BJ (cell line): ENCODE results near the gene TNNT2. TPM values are rescaled to one million over a fixed set of nuclear protein-coding genes. Genes with fewer than 3 reads are reported as not detected.

Experiments used
- CTCF ChIA-PET: fragments of 350-600 bp; formaldehyde crosslinking; extraction: SDS; loops from one replicate; lab custom pipeline; 2021; ENCODE audit warnings: antibody characterized with exemption, inconsistent platforms; lab: Yijun Ruan, JAX
- POLR2A ChIA-PET: fragments of 300-600 bp; sonication (Branson Sonifier 250); formaldehyde crosslinking; extraction: SDS; loops from one replicate; lab custom pipeline; 2021; ENCODE audit warnings: antibody characterized with exemption; lab: Charles Lee
- DNase-seq: peaks from one replicate; pipeline ENCODE4 v3.0.0-alpha.2; 2011; ENCODE audit warnings: low read depth
- H3K27me3 ChIP-seq: 2 replicates; pipeline ENCODE4 v1.6.0; 2011; ENCODE audit warnings: low read length; ENCODE audit not compliant: control insufficient read depth, insufficient read depth
- H3K36me3 ChIP-seq: 2 replicates; pipeline ENCODE4 v1.5.1; 2011; ENCODE audit warnings: low read length; ENCODE audit not compliant: control insufficient read depth, insufficient read depth
- H3K4me3 ChIP-seq: 2 replicates; pipeline ENCODE4 v1.5.1; 2011; ENCODE audit warnings: low read depth, mild to moderate bottlenecking, control low read depth, low read length
- CTCF ChIP-seq: IDR thresholded peaks from 2 replicates; pipeline ENCODE4 v1.5.1; 2011; ENCODE audit warnings: low read depth, mild to moderate bottlenecking, control low read depth, inconsistent platforms, low read length, moderate library complexity; ENCODE audit not compliant: insufficient read depth
- polyA plus RNA-seq: library from polyadenylated mRNA; depleted of rRNA; stranded (reverse); fragments of >200 nt; gene quantifications from 2 replicates; pipeline ENCODE4 v1.2.3, GENCODE V29; 2011

Gene TNNT2
- polyA plus RNA-seq, 1 experiment, result not detected

DNA sequence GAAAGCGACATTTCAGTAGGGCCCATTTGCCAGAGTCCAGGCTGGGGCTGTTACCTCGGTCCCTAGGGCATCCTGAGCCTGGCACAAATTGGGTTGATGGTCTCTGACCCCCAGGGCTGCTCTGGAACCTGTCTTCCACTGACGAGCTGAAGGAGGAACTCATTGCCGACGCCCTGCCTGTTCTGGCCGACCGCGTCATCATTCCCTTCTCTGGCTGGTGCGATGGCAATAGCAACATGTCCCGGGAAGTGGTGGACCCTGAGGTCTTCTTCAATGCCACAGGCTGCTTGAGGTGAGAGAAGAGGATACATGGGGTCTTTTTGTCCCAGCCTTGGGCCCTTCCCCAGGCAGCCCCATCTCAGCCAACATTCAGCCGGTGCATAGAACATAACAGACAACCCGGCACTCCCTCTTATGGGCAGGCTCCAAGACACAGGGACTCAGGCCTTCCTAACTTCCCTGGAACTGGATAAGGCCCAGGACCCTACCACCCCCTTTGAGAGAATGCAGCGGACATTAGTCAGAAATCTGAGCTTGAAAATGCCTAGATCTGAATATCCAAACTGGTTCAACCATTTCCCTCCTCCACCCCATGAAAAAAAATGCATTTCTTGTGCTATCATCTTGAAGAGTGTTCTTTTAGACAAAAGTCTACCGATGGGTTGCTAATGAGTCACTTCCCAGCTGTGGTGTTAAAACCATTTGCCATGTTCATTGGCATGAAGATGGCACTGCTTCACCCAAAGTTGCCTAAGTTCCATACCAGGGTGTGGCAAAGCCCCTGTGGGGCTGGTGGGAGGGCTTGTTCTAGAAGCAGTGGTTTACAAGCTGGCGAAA lies 58.8 kb downstream of the TNNT2 start:
- CTCF ChIA-PET, result interaction anchor here (1.8 kb wide), 1 partner anchor 64 kb away, joined by 4 read pairs; no protein-coding TSS in a partner anchor
- POLR2A ChIA-PET, result no interaction called here

GRCh38 chr1:201317551-201317950 lies 59.9 kb downstream of the TNNT2 start:
- H3K4me3 ChIP-seq, result no peak overlapping the region
- DNase-seq, result no peak
- H3K27me3 ChIP-seq, result peaks cover 6% of the 10 kb centered on the region; the same call in 1 of the 2 replicates
- TF ChIP-seq CTCF, result no peak
- no peaks in the 10 kb centered on the region for H3K36me3 ChIP-seq
- CTCF ChIA-PET, result interaction anchor here (1.6 kb wide), 1 partner anchor 29 kb away, joined by 6 read pairs; no protein-coding TSS in a partner anchor
- POLR2A ChIA-PET, result no interaction called here

More for the DNA sequence above, 58.8 kb downstream of the TNNT2 start:
- H3K36me3 ChIP-seq, result no peaks in the 10 kb centered on the region
- H3K4me3 ChIP-seq, result no peak overlapping the region
- no peak for TF ChIP-seq CTCF
- H3K27me3 ChIP-seq, result peaks cover 6% of the 10 kb centered on the region; the same call in 1 of the 2 replicates
- DNase-seq, result no peak

GRCh38 chr1:201316556-201316955 lies 60.9 kb downstream of the TNNT2 start:
- POLR2A ChIA-PET, result no interaction called here
- DNase-seq, result no peak
- CTCF ChIA-PET, result interaction anchor here (1.0 to 1.6 kb wide), 2 partner anchors 30 to 44 kb away, joined by 4 to 6 read pairs; no protein-coding TSS in a partner anchor
- peaks cover 6% of the 10 kb centered on the region; the same call in 1 of the 2 replicates for H3K27me3 ChIP-seq
- no peak overlapping the region for H3K4me3 ChIP-seq
- no peaks in the 10 kb centered on the region for H3K36me3 ChIP-seq
- TF ChIP-seq CTCF, result no peak

DNA sequence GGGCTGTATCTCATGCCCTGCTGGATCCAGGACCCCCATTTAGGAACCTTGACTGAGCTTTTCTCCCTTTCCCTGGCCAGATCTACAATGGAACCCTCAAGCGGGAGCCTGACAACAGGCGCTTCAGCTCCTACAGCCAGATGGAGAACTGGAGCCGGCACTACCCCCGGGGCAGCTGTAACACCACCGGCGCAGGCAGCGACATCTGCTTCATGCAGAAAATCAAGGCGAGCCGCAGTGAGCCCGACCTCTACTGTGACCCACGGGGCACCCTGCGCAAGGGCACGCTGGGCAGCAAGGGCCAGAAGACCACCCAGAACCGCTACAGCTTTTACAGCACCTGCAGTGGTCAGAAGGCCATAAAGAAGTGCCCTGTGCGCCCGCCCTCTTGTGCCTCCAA lies 64.4 kb downstream of the TNNT2 start:
- ChIA-PET CTCF (interaction anchor here (3.7 kb wide), 1 partner anchor 34 kb away, joined by 17 read pairs; no protein-coding TSS in a partner anchor), POLR2A (no interaction called here)
- Histone ChIP-seq H3K4me3 (no peak overlapping the region), H3K36me3 (no peaks in the 10 kb centered on the region), H3K27me3 (peaks cover 9% of the 10 kb centered on the region)
- TF ChIP-seq CTCF, result no peak
- DNase-seq, result no peak

DNA sequence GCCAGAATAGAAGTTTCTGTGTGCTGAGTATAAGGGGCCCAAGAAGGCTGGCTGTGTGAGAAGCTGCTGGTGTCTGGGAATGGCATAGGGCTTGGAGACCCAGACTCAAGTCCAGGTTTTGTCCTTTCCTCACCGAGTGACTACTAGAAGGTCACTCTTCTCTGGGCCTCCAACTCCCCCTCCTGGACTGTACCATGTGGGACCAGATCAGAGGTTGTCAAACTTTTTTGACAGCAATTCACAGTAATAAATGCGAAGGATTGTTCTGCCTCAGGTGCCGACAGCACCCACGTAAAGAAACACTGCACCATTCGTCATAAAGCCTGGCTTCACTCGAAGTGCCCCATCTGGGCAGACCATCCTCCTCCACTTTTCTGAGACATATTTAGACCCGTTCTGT lies 65.2 kb downstream of the TNNT2 start:
- H3K4me3 ChIP-seq, result no peak overlapping the region
- no peak for DNase-seq
- H3K27me3 ChIP-seq, result peaks cover 9% of the 10 kb centered on the region
- CTCF ChIA-PET, result interaction anchor here (3.7 kb wide), 1 partner anchor 35 kb away, joined by 17 read pairs; no protein-coding TSS in a partner anchor
- no peaks in the 10 kb centered on the region for H3K36me3 ChIP-seq
- no peak for TF ChIP-seq CTCF
- POLR2A ChIA-PET, result no interaction called here
